Mesendoderm (in vitro differentiated cells): ENCODE data around the gene PIAS1.

Experiments
- DNase-seq: peaks from one replicate; pipeline ENCODE4 v3.0.0; 2013
- H2AK5ac ChIP-seq: 2 replicates; pipeline ENCODE4 v1.6.1; 2013; ENCODE audit warnings: low read length, inconsistent platforms
- H2BK120ac ChIP-seq: 2 replicates; pipeline ENCODE4 v1.6.1; 2013; ENCODE audit warnings: low read depth, mild to moderate bottlenecking, low read length, moderate library complexity, mixed read lengths
- H2BK15ac ChIP-seq: replicated peaks from 2 replicates; pipeline ENCODE4 v1.6.1; 2013; ENCODE audit warnings: low read depth, mild to moderate bottlenecking, moderate library complexity
- H2BK5ac ChIP-seq: 2 replicates; pipeline ENCODE4 v1.6.1; 2013; ENCODE audit warnings: low read length, inconsistent platforms
- H3K18ac ChIP-seq: 2 replicates; pipeline ENCODE4 v1.6.1; 2013; ENCODE audit warnings: mild to moderate bottlenecking, low read length, mixed read lengths
- H3K23ac ChIP-seq: one replicate; pipeline ENCODE4 v1.6.1; 2013; ENCODE audit warnings: low read length
- H3K27ac ChIP-seq: 2 replicates; pipeline ENCODE4 v1.5.1; 2013; ENCODE audit warnings: low read depth, mild to moderate bottlenecking, inconsistent platforms, low read length, moderate library complexity
- H3K27me3 ChIP-seq: 2 replicates; pipeline ENCODE4 v1.6.1; 2013; ENCODE audit warnings: low read length, control low read depth, mild to moderate bottlenecking, inconsistent platforms; ENCODE audit not compliant: insufficient read depth, poor library complexity
- H3K36me3 ChIP-seq: 2 replicates; pipeline ENCODE4 v1.6.1; 2013; ENCODE audit warnings: low read length, inconsistent platforms; ENCODE audit not compliant: control insufficient read depth, insufficient read depth
- H3K4ac ChIP-seq: one replicate; pipeline ENCODE4 v1.6.1; 2013; ENCODE audit warnings: low read depth, mild to moderate bottlenecking, low read length, moderate library complexity
- H3K4me1 ChIP-seq: 2 replicates; pipeline ENCODE4 v1.6.1; 2013; ENCODE audit warnings: low read depth, low read length, inconsistent platforms; ENCODE audit not compliant: control insufficient read depth
- H3K4me2 ChIP-seq: 2 replicates; pipeline ENCODE4 v1.6.1; 2013; ENCODE audit warnings: low read length
- H3K4me3 ChIP-seq: 2 replicates; pipeline ENCODE4 v1.5.1; 2013; ENCODE audit warnings: mild to moderate bottlenecking, low read length
- H3K56ac ChIP-seq: one replicate; pipeline ENCODE4 v1.6.1; 2013; ENCODE audit warnings: low read length
- H3K79me1 ChIP-seq: 2 replicates; pipeline ENCODE4 v1.6.1; 2013; ENCODE audit warnings: low read length, inconsistent platforms
- H3K79me2 ChIP-seq: 2 replicates; pipeline ENCODE4 v1.6.1; 2013; ENCODE audit warnings: mild to moderate bottlenecking, low read length; ENCODE audit not compliant: control insufficient read depth, insufficient read depth
- H3K9ac ChIP-seq: 2 replicates; pipeline ENCODE4 v1.6.1; 2013; ENCODE audit warnings: low read length, inconsistent platforms
- H4K5ac ChIP-seq: one replicate; pipeline ENCODE4 v1.6.1; 2013; ENCODE audit warnings: low read length
- H4K8ac ChIP-seq: one replicate; pipeline ENCODE4 v1.6.1; 2013; ENCODE audit warnings: low read depth, mild to moderate bottlenecking, control low read depth, low read length, moderate library complexity
- WGBS: extraction: QIAGEN DNeasy Blood & Tissue Kit; methylation state at CpG from one replicate; pipeline ENCODE4 v1.1.7; 2013; ENCODE audit warnings: low lambda C conversion rate, missing lambda C conversion rate; ENCODE audit not compliant: insufficient coverage; ENCODE audit errors: extremely low coverage; 5-methylcytosine and 5-hydroxymethylcytosine counted together

Gene PIAS1

GRCh38 chr15:68149059-68149458, 94.9 kb downstream of the PIAS1 start:
- H3K18ac ChIP-seq = no peak overlapping the region
- no peak overlapping the region for H3K9ac ChIP-seq
- no CpG with 5 or more reads among the region's 1 CpG for WGBS
- no peak overlapping the region for H3K56ac ChIP-seq
- no peak overlapping the region for H3K27ac ChIP-seq
- H3K4me2 ChIP-seq = no peak overlapping the region
- no peaks in the 10 kb centered on the region for H3K79me2 ChIP-seq
- H2AK5ac ChIP-seq = no peak overlapping the region
- H3K79me1 ChIP-seq = no peaks in the 10 kb centered on the region
- no peaks in the 10 kb centered on the region for H3K36me3 ChIP-seq
- H2BK15ac ChIP-seq = no peak overlapping the region
- H4K5ac ChIP-seq = no peak overlapping the region
- H3K4me3 ChIP-seq = no peak overlapping the region
- no peak overlapping the region for H2BK5ac ChIP-seq
- H3K23ac ChIP-seq = no peak overlapping the region
- DNase-seq = peak; percentile 27
- no peak overlapping the region for H4K8ac ChIP-seq
- no peaks in the 10 kb centered on the region for H3K4me1 ChIP-seq
- no peaks in the 10 kb centered on the region for H3K27me3 ChIP-seq
- no peak overlapping the region for H3K4ac ChIP-seq
- no peak overlapping the region for H2BK120ac ChIP-seq

DNA sequence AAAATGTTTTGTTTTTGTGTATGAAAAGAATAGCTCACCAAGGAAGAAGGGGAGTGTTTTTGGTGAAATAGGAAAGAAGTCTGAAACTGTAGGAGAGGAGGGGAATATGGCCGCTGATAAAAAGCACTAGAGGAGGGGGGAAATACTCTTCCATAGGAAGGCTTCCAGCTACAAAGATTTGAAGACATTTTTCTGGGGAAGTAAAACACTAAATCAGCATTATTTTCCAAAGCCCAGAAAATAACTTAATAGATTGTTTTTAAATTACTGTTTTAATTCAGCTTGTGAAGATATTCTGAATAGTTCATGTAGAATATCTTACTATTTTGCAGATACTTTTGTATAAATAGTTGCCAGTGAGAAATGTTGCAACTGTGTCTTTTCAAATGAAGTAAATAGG, 96.1 kb downstream of the PIAS1 start:
- Histone ChIP-seq H3K4me3 (no peak overlapping the region), H4K8ac (no peak overlapping the region), H3K79me2 (no peaks in the 10 kb centered on the region), H3K9ac (no peak overlapping the region), H2BK120ac (no peak overlapping the region), H3K27ac (no peak overlapping the region), H2BK5ac (no peak overlapping the region), H3K36me3 (no peaks in the 10 kb centered on the region), H2BK15ac (no peak overlapping the region), H3K27me3 (no peaks in the 10 kb centered on the region), H3K18ac (no peak overlapping the region), H3K4ac (no peak overlapping the region), H3K79me1 (no peaks in the 10 kb centered on the region), H4K5ac (no peak overlapping the region), H3K23ac (no peak overlapping the region), H3K4me1 (no peaks in the 10 kb centered on the region), H3K4me2 (no peak overlapping the region), H2AK5ac (no peak overlapping the region), H3K56ac (no peak overlapping the region)
- no peak for DNase-seq
- no CpG with 5 or more reads among the region's 1 CpG for WGBS

DNA sequence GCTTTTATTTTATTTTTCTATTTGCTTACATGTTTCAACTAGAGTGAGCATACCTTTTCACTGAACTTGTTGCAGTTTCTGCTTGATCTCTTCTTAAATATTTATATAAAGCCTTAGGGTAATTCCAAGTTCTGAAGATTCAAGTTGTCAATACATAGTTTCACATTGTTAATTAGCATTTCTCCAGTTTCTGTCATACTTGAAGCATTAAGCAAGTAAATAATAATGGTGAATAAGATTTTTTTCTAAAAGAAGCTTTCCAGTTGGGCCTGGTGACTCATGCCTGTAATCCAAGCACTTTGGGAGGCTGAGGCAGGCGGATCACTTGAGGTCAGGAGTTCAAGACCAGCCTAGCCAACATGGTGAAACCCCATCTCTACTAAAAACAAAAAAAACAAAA, 97.2 kb downstream of the PIAS1 start:
- Histone ChIP-seq H4K5ac (no peak overlapping the region), H3K18ac (no peak overlapping the region), H3K4me1 (no peaks in the 10 kb centered on the region), H3K79me1 (no peaks in the 10 kb centered on the region), H3K36me3 (no peaks in the 10 kb centered on the region), H2BK5ac (no peak overlapping the region), H3K4ac (no peak overlapping the region), H3K4me3 (no peak overlapping the region), H3K23ac (no peak overlapping the region), H3K79me2 (no peaks in the 10 kb centered on the region), H4K8ac (no peak overlapping the region), H2AK5ac (no peak overlapping the region), H2BK15ac (no peak overlapping the region), H3K27ac (no peak overlapping the region), H2BK120ac (no peak overlapping the region), H3K4me2 (no peak overlapping the region), H3K9ac (no peak overlapping the region), H3K27me3 (no peaks in the 10 kb centered on the region), H3K56ac (no peak overlapping the region)
- DNase-seq = no peak
- no CpG with 5 or more reads among the region's 1 CpG for WGBS

DNA sequence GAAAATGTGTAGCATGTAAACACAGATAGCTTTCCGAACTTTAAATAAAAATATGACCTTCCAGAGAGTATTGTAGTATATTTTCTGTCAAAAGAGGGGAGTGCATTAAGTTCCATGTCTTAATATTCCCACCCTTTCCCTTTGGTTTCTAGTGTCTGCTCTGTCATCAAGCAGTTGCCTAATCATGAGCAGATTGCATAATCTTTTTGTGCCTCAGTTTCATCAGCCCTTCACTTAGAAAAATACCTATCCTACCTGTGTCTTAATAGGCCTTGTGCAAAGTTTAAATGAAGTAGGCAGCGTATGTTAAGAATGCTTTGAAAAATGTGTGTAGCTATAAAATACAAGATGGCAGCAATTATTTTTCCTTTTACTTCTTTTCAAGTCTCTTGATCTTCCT, 98.2 kb downstream of the PIAS1 start:
- Histone ChIP-seq H3K18ac (no peak overlapping the region), H4K5ac (no peak overlapping the region), H2AK5ac (no peak overlapping the region), H3K23ac (no peak overlapping the region), H3K79me1 (no peaks in the 10 kb centered on the region), H3K4me2 (no peak overlapping the region), H2BK15ac (no peak overlapping the region), H3K27ac (no peak overlapping the region), H4K8ac (no peak overlapping the region), H3K4me1 (no peaks in the 10 kb centered on the region), H3K4ac (no peak overlapping the region), H2BK120ac (no peak overlapping the region), H3K56ac (no peak overlapping the region), H2BK5ac (no peak overlapping the region), H3K36me3 (no peaks in the 10 kb centered on the region), H3K9ac (no peak overlapping the region), H3K79me2 (no peaks in the 10 kb centered on the region), H3K4me3 (no peak overlapping the region), H3K27me3 (no peaks in the 10 kb centered on the region)
- WGBS = no CpG with 5 or more reads among the region's 2 CpGs
- no peak for DNase-seq

DNA sequence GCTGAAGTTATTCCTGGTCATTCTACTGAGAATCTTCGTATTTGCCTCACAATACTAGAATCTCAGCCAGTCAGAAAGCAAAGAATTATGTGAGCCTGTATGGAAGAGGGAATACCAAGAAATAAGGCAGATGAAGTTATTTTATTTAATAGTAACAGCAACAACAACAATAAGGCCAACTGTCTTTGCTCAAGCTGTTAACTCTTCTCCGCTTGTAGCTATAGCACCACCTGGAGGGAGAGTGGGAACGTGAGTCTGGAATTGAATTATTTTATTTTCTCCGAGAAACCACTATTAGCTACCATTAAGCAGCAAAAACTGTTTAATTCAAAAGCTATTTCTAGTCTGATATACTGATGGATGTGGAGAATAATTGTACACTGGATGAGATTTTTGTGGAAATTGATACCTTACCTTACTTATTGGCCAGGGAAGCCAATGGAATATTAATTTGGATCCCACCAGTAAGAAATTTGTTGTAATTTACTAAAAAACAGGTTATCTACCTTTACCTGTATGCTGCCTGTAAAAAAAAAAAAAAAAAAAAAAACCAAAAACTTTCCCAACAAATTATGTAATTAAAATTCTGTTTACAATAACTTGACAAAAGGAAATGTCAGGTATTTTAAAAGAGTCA, 100.9 kb downstream of the PIAS1 start:
- H3K56ac ChIP-seq = no peak overlapping the region
- no CpG with 5 or more reads among the region's 4 CpGs for WGBS
- H3K4me1 ChIP-seq = no peaks in the 10 kb centered on the region
- no peak overlapping the region for H4K5ac ChIP-seq
- no peaks in the 10 kb centered on the region for H3K36me3 ChIP-seq
- no peak overlapping the region for H3K4me2 ChIP-seq
- H2BK15ac ChIP-seq = no peak overlapping the region
- no peak overlapping the region for H3K18ac ChIP-seq
- no peak overlapping the region for H3K4ac ChIP-seq
- H2BK5ac ChIP-seq = no peak overlapping the region
- no peak overlapping the region for H2BK120ac ChIP-seq
- no peak overlapping the region for H3K23ac ChIP-seq
- no peak overlapping the region for H3K9ac ChIP-seq
- no peaks in the 10 kb centered on the region for H3K27me3 ChIP-seq
- no peak overlapping the region for H2AK5ac ChIP-seq
- no peak overlapping the region for H3K4me3 ChIP-seq
- H3K27ac ChIP-seq = no peak overlapping the region
- DNase-seq = peak; percentile 66
- no peak overlapping the region for H4K8ac ChIP-seq
- no peaks in the 10 kb centered on the region for H3K79me1 ChIP-seq
- no peaks in the 10 kb centered on the region for H3K79me2 ChIP-seq

DNA sequence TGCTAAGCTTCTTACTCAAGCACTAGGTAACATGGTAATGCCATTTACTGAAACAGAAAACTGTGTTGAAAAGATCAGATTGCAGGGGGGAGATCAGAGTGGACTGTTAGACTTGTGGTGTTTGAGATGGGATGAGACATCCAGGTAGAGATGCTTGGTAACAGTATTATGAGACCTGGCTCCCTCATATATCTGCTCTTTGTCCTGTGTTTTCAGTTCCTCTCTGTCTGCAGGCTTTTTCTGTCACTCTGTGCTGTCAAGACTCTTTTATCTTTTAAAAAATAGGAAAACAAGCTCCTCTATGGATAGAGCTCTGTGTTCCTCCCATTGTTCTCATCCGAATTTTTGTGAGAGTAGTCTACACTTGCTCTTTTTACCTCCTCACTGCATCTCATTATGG, 103.0 kb downstream of the PIAS1 start:
- no peak overlapping the region for H2BK120ac ChIP-seq
- no peak overlapping the region for H3K4me3 ChIP-seq
- no peak overlapping the region for H2BK15ac ChIP-seq
- H3K23ac ChIP-seq = no peak overlapping the region
- no peaks in the 10 kb centered on the region for H3K36me3 ChIP-seq
- H3K79me1 ChIP-seq = no peaks in the 10 kb centered on the region
- no peak overlapping the region for H3K9ac ChIP-seq
- no peak for DNase-seq
- WGBS = no CpG with 5 or more reads among the region's 1 CpG
- no peaks in the 10 kb centered on the region for H3K27me3 ChIP-seq
- no peaks in the 10 kb centered on the region for H3K79me2 ChIP-seq
- H3K4me2 ChIP-seq = no peak overlapping the region
- no peak overlapping the region for H3K4ac ChIP-seq
- no peak overlapping the region for H4K5ac ChIP-seq
- H3K4me1 ChIP-seq = no peaks in the 10 kb centered on the region
- H4K8ac ChIP-seq = no peak overlapping the region
- no peak overlapping the region for H3K56ac ChIP-seq
- H2AK5ac ChIP-seq = no peak overlapping the region
- no peak overlapping the region for H2BK5ac ChIP-seq
- H3K27ac ChIP-seq = no peak overlapping the region
- no peak overlapping the region for H3K18ac ChIP-seq
